HCT116 (cell line): ENCODE measurements around the gene TM4SF4.

Experiments used
- CEBPB ChIP-seq: IDR thresholded peaks from 2 replicates; pipeline ENCODE4 v1.6.1; 2012; ENCODE audit warnings: low read depth
- POLR2A ChIP-seq: IDR thresholded peaks from 2 replicates; pipeline ENCODE4 v1.7.0; 2011; ENCODE audit warnings: borderline replicate concordance; ENCODE audit not compliant: insufficient read depth, insufficient read length; ENCODE audit errors: extremely low read depth
- POLR2AphosphoS5 ChIP-seq: IDR thresholded peaks from 2 replicates; pipeline ENCODE4 v1.6.1; 2011; ENCODE audit warnings: mild to moderate bottlenecking, low read depth, low read length, moderate library complexity
- RAD21 ChIP-seq: IDR thresholded peaks from 2 replicates; pipeline ENCODE4 v1.6.1; 2012; ENCODE audit warnings: low read depth, mild to moderate bottlenecking
- SP1 ChIP-seq: IDR thresholded peaks from 2 replicates; pipeline ENCODE4 v1.6.1; 2012; ENCODE audit warnings: low read depth
- TF ChIP-seq, protein P1 (sequence below), 3 experiments: fragments of 200-600 bp in 1 of 3; sonication (generic) in 1 of 3; IDR thresholded peaks in 2 of 3; conservative IDR thresholded peaks in 1 of 3; 2 replicates each; pipeline ENCODE4 v1.5.1; 2012 to 2017; ENCODE audit warnings: low read depth in 2 of 3, low read length in 2 of 3, antibody characterized with exemption in 1 of 3, borderline replicate concordance in 1 of 3, control low read depth in 1 of 3, mild to moderate bottlenecking in 1 of 3, mixed read lengths in 1 of 3, mixed run types in 1 of 3, moderate library complexity in 1 of 3; ENCODE audit not compliant: insufficient read depth in 1 of 3

DNA sequence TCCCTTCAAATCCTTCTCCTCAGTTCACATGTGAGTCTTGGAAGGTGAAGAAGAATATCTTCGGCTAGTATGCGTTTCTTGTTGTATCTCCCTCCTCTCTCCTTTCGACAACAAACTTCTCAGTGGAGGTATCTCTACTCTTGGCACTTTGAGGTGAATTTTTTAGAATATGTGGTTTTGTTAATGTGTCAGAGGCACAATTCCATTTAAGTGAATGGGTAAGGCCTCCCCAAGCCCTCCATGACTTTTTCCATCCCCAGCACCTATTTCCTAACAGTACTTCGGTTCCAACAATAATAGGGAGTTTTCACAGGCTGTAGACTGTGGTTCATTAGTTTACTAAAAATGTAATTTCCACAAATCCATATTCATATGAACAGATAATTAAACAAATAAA lies 74.2 kb downstream of the TM4SF4 start:
- TF ChIP-seq, protein P1, sequence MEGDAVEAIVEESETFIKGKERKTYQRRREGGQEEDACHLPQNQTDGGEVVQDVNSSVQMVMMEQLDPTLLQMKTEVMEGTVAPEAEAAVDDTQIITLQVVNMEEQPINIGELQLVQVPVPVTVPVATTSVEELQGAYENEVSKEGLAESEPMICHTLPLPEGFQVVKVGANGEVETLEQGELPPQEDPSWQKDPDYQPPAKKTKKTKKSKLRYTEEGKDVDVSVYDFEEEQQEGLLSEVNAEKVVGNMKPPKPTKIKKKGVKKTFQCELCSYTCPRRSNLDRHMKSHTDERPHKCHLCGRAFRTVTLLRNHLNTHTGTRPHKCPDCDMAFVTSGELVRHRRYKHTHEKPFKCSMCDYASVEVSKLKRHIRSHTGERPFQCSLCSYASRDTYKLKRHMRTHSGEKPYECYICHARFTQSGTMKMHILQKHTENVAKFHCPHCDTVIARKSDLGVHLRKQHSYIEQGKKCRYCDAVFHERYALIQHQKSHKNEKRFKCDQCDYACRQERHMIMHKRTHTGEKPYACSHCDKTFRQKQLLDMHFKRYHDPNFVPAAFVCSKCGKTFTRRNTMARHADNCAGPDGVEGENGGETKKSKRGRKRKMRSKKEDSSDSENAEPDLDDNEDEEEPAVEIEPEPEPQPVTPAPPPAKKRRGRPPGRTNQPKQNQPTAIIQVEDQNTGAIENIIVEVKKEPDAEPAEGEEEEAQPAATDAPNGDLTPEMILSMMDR (IDR thresholded peaks at IDR 0.05 in 2 of 3, conservative IDR thresholded peaks at IDR 0.05 in 1 of 3; ENCODE audit: borderline replicate concordance in 1 of 3, insufficient read depth in 1 of 3, low read depth in 2 of 3, low read length in 2 of 3): no peak
- no peak for TF ChIP-seq POLR2AphosphoS5
- no peak for TF ChIP-seq SP1
- no peak for TF ChIP-seq POLR2A
- TF ChIP-seq CEBPB: no peak
- TF ChIP-seq RAD21: no peak
